NCI-H2196 (cell line): ENCODE measurements around the gene UBXN2A.
"Not testable (repeated sequence)": the region's sequence is repeated elsewhere in the genome, so short reads cannot be mapped to it uniquely, and the experiment has no call there.

Experiments
- DNase-seq: peaks from one replicate; lab custom pipeline; 2025; ENCODE audit not compliant: unreplicated experiment; lab: John Stamatoyannopoulos, UW

The UBXN2A gene

DNA sequence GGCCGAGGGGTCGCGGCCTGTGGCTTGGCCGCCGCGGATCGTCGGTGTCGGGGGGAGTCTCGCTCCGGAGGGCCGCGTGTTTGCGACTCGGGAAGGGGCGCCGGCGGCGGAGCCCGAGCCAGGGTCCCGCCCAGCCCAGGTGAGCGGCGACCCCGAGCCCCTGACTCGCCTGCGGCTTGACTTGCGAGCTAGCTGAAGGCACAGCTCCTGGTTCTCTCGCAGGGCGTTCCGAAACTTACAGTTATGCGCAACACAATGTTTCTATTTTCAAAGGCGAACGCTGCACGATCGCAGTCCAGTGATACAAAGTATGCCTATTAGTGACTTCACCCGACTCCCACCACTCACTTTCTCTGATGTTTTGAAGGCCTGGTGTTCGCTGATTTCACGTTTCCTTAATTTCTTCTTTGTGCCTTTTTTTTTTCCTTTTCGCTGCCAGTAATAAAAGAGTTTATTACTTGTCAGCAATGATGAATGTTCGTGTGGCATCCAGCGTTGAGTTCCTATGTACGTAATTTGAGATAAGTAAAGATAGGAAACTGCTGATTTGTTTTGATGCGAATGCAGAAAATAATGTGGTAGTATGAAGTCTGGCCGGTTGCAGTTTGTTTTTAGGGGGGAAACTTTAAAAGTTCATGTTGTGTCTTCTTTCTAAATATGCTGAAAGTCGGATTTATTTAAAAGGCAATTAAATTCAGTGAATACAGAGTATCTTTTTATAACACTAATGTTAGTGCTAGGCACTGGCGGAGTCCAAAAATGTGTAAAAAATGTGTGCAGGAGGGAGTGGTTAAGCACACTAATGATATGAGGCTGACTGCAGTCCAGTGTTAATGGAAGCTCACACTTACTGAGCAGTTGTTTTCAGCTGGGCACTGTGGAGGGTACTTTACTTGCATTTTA, 706 bp downstream of the UBXN2A start:
- no peak for DNase-seq

- DNase-seq, result no peak
These were observed 1.4 kb downstream of the UBXN2A start for GRCh38 chr2:23941644-23942043.

- DNase-seq, result no peak
These were observed 3.4 kb downstream of the UBXN2A start for GRCh38 chr2:23943666-23944065.

DNA sequence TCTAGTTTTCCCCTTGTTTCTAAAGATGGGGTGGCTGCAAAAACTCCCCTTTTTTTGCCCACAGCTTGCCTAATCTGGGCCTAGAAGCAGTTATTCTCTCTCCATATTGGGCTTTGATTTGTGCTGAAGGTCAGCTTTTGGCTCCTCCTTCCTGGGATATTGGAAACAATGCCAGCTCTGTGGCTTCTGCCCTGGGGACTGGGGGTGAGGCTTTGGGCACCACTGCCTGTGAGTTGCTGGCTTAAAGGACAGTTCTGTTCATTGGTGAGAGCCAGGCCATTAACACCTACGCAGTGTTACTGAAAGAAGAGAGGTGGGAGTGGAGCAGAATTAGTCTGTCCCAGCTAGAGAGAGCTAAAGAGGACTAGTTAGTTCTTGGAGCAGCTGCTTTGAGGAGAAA, 4.3 kb downstream of the UBXN2A start:
- no peak for DNase-seq

DNA sequence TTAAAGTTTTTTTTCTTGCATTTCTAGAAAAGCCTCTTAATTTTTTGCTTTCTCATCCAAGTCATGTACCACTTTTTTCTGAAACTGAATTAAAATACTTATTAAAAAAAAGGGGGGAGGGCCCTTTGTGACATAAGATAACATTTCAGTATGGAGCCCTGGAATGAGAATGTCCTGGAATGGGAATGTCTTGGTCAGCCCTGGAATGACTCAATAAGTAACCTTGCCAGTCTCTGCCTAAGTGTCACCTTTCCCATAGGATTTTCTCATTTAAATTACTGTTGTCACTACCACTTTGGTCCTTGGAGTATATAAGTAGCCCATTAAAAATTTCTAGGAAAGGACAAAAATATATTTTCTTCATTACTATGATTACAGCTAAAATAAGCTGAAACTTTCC, 4.7 kb downstream of the UBXN2A start:
- DNase-seq, result no peak

DNA sequence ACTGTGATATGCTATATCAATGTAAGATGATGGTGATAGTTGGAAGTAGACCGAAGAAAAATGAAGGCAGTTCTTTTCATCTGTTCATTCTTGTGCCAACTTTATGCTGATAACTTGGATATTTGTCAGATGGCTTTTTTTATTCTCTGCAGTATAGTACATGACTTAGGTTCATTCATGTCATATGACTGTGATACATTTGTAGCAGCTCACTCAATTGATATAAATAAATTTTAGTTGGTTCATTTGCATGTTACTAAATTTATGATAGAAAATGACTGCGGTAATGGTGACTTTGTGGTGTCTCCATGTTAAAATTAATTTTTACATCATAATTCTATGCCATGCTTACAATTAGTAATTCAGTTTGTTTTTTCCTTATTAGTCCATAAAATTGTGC, 7.1 kb downstream of the UBXN2A start:
- DNase-seq, result no peak

GRCh38 chr2:23952558-23952957, 12.3 kb downstream of the UBXN2A start:
- DNase-seq, result not testable (repeated sequence)

DNA sequence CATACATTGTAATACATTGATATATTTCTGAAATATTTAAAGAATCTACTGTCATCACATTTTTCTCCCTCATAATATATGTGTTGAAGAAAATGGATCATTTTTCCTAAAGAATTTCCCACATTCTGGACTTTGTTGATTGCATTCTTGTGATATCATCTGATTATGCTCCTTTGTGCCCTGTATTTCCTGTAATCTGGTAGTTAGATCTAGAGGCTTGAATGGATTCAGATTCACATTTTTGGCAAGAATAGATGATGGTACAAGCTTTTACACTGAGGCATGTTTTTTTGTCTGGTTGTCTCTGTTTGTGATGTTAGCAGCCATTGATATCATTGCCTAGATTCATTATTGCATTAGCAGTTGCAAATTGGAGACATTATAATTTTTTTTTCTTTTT, 13.4 kb downstream of the UBXN2A start:
- no peak for DNase-seq

GRCh38 chr2:23954325-23955014, 14.2 kb downstream of the UBXN2A start:
- no peak for DNase-seq

- DNase-seq, result no peak
These were observed 27.6 kb downstream of the UBXN2A start for GRCh38 chr2:23967846-23968245.

GRCh38 chr2:23976883-23977282, 36.6 kb downstream of the UBXN2A start:
- no peak for DNase-seq

- no peak for DNase-seq
These were observed 48.1 kb downstream of the UBXN2A start for GRCh38 chr2:23988371-23988770.

DNA sequence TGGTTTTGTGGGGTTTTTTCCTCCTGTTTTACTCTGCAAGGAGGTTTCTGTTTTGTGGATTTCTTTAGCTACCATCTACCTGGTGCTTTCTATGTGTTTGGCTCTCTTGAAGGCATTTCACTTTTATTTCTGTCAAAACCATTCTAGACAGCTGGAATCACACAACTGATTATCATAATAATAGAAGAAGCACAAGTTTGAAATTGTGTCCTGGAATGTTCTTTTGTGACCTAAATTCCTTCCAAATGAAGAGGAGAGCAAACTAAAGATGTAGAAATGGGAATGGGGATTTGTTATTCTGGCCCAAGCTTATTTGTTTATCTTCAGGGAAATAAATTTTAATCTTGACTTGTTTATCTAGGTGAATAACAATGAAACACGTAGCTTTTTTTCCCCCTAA, 52.7 kb downstream of the UBXN2A start:
- DNase-seq, result no peak

GRCh38 chr2:23993736-23994269, 53.5 kb downstream of the UBXN2A start:
- no peak for DNase-seq

DNA sequence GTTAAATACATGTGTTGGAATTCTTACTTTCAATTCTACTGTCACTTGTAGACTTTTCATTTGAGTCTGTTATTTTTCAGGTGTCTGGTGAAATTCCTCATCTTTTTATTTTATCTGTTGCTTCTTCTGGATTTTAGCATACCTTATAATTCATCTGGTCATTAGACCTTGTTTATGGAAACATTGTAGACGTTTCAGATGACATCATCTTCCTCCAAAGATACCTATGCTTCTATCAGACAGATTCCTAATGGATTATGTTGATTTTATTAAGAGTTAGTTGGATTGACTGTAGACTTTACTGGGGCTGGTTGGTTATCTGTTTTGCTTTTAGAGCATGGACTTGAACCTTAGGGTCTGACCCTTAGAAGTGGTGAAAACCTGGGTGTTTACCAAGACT, 54.3 kb downstream of the UBXN2A start:
- no peak for DNase-seq

DNA sequence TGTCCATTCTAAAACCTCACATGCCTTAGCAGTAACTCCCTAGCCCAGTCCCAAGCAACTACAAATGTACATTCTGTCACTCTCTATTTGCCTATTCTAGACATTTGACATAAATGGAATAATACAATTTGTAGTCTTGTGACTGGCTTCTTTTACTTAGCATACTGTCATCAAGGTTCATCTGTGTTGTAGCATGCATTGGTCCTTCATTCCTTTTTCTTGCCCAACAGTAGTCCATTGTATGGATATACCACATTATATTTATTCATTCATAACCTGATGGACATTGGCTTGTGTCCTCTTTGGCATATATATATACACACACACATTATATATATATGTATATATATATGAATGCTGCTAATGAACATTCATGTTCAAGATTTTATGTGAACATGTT, 67.4 kb downstream of the UBXN2A start:
- DNase-seq, result no peak

- no peak for DNase-seq
These were observed 68.6 kb downstream of the UBXN2A start for GRCh38 chr2:24008672-24009366.

DNA sequence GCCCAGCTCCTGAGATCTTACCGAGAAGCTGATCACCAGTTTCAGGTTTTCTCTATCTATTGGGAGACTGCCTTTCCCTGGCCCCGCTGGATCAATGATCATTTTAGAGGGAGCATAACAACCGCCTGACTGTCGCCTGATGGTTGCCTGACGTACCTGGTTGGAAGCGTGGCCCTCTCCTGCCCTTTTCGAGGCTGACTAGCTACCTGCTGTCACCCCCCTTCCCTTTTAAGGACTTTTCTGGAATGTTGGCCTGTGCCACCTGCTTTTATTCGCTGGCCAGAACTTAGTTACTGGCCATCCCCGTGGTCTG, 69.1 kb downstream of the UBXN2A start:
- no peak for DNase-seq

GRCh38 chr2:24009680-24010476, 69.6 kb downstream of the UBXN2A start, which contains the start of gene MFSD2B:
Gene MFSD2B (plus strand): TSS chr2:24010085. CDS start chr2:24010097, 12 bp downstream.
- no peak for DNase-seq

GRCh38 chr2:24010477-24011249, 70.4 kb downstream of the UBXN2A start:
- no peak for DNase-seq
